HUES64 (cell line): ENCODE measurements around the gene TRDMT1.

Experiments
- H3K27ac ChIP-seq: 2 replicates; pipeline ENCODE4 v1.7.0; 2013; ENCODE audit warnings: low read depth, low read length, inconsistent platforms
- H3K27me3 ChIP-seq: 2 replicates; pipeline ENCODE4 v1.6.1; 2013; ENCODE audit warnings: mild to moderate bottlenecking, low read length; ENCODE audit not compliant: insufficient read depth
- H3K36me3 ChIP-seq: 2 replicates; pipeline ENCODE4 v1.6.1; 2013; ENCODE audit warnings: mild to moderate bottlenecking, low read length; ENCODE audit not compliant: insufficient read depth
- H3K4me1 ChIP-seq: 2 replicates; pipeline ENCODE4 v1.6.1; 2013; ENCODE audit warnings: mild to moderate bottlenecking, low read length, moderate library complexity; ENCODE audit not compliant: insufficient read depth
- H3K4me3 ChIP-seq: 2 replicates; pipeline ENCODE4 v1.5.1; 2013; ENCODE audit warnings: mild to moderate bottlenecking, low read length, moderate library complexity
- H3K9ac ChIP-seq: 2 replicates; pipeline ENCODE4 v1.6.1; 2013; ENCODE audit warnings: mild to moderate bottlenecking, low read depth, low read length
- H3K9me3 ChIP-seq: 2 replicates; pipeline ENCODE4 v1.6.1; 2013; ENCODE audit warnings: low read depth, low read length; ENCODE audit not compliant: insufficient read depth
- WGBS: fragments of 150-250, 120-280 bp; methylation state at CpG from one replicate; pipeline ENCODE4 v1.1.7; 2013; ENCODE audit warnings: missing lambda C conversion rate; 5-methylcytosine and 5-hydroxymethylcytosine counted together

Gene TRDMT1

DNA sequence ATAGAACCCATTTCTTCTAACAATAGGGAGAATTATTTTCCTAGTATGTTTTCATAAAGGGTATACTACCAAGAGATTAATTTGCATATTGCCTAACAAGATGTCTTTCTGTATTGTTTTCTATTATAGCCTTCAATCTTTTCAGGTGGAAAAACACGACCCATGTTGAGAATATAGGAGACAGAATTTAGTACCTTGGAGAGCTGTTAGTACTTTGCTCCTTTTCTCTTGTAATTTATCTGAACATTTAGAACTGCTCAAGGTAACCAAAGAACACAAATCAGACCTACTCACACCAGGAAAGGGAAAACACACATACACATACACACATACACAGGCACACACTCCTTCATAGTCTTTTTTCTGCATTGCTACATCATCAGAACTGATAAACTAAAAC, 7.8 kb upstream of the TRDMT1 start:
- no peak overlapping the region for H3K4me3 ChIP-seq
- peaks cover 24% of the 10 kb centered on the region for H3K4me1 ChIP-seq
- H3K27me3 ChIP-seq = no peaks in the 10 kb centered on the region
- no peaks in the 10 kb centered on the region for H3K9me3 ChIP-seq
- H3K36me3 ChIP-seq = no peaks in the 10 kb centered on the region
- no peak overlapping the region for H3K27ac ChIP-seq
- H3K9ac ChIP-seq = no peak overlapping the region
- 89% methylated on average over 1 of the region's 1 CpG for WGBS

- H3K27me3 ChIP-seq = no peaks in the 10 kb centered on the region
- H3K9me3 ChIP-seq = no peaks in the 10 kb centered on the region
- H3K4me3 ChIP-seq = no peak overlapping the region
- no peak overlapping the region for H3K27ac ChIP-seq
- no peak overlapping the region for H3K9ac ChIP-seq
- no peaks in the 10 kb centered on the region for H3K36me3 ChIP-seq
- H3K4me1 ChIP-seq = peaks cover 18% of the 10 kb centered on the region
Measured at GRCh38 chr10:17208476-17208875, 7.0 kb upstream of the TRDMT1 start.

DNA sequence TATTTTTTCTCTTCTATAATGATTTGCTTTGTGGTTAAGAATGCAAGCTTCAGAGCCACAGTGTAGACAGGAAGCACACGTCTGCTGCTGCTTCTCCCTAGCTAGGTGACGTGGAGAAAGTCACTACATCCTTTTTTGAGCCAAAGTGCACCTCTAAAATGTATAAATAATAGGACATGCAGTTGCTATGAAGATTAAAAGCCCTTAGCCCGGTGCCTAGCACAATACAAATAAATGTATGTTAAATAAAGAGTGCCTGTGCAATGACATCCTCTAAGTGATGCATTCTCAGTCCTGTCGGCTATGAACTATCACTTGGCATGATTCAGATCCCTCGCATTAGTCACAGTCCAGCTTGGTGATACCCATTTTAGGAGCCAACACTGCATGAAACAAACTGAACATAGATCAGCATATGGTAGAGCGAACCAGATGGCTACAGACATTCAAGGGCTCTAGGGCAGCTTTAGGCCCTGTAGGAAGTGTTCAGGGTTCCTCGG, 4.8 kb upstream of the TRDMT1 start:
- 96% methylated on average over 7 of the region's 7 CpGs for WGBS
- Histone ChIP-seq H3K9ac (no peak overlapping the region), H3K36me3 (no peaks in the 10 kb centered on the region), H3K9me3 (no peaks in the 10 kb centered on the region), H3K27me3 (no peaks in the 10 kb centered on the region), H3K4me3 (no peak overlapping the region), H3K4me1 (peaks cover 27% of the 10 kb centered on the region), H3K27ac (no peak overlapping the region)

DNA sequence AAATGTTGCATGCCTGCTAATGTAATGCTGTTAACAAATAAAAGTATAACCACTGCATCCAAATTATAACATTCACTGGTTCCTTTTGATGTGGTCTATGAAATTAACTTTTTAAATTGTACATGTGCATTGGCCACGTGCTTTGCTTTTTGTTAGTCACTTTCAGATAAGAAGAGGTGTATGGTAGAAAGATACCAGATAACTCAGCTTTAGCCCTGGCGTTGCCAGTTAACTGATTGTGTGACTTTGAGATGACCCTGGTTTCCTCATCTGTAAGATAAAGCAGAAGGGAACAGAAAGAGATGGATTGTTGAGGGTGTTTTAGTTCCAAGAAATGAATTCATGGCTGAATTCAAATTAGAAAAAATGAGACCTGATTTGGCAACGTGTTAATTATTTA, 1.9 kb upstream of the TRDMT1 start:
- 89% methylated on average over 2 of the region's 3 CpGs for WGBS

GRCh38 chr10:17202999-17203398, 1.5 kb upstream of the TRDMT1 start:
- no peaks in the 10 kb centered on the region for H3K9me3 ChIP-seq
- no peaks in the 10 kb centered on the region for H3K27me3 ChIP-seq
- H3K27ac ChIP-seq = no peak overlapping the region
- H3K9ac ChIP-seq = no peak overlapping the region
- peaks cover 45% of the 10 kb centered on the region for H3K4me1 ChIP-seq
- no peaks in the 10 kb centered on the region for H3K36me3 ChIP-seq
- no peak overlapping the region for H3K4me3 ChIP-seq
- 83% methylated on average over 4 of the region's 4 CpGs for WGBS

More for the DNA sequence above, 1.9 kb upstream of the TRDMT1 start:
- no peaks in the 10 kb centered on the region for H3K27me3 ChIP-seq
- peaks cover 44% of the 10 kb centered on the region for H3K4me1 ChIP-seq
- H3K4me3 ChIP-seq = no peak overlapping the region
- H3K9ac ChIP-seq = no peak overlapping the region
- no peaks in the 10 kb centered on the region for H3K9me3 ChIP-seq
- no peaks in the 10 kb centered on the region for H3K36me3 ChIP-seq
- H3K27ac ChIP-seq = no peak overlapping the region

GRCh38 chr10:17202506-17202905, 1.0 kb upstream of the TRDMT1 start:
- Histone ChIP-seq H3K9ac (no peak overlapping the region), H3K27ac (peak overlapping the region; percentile 94), H3K4me1 (peaks cover 45% of the 10 kb centered on the region), H3K36me3 (no peaks in the 10 kb centered on the region), H3K4me3 (no peak overlapping the region), H3K9me3 (no peaks in the 10 kb centered on the region), H3K27me3 (no peaks in the 10 kb centered on the region)
- WGBS = 89% methylated on average over 2 of the region's 2 CpGs

- peak overlapping the region; percentile 77 for H3K4me3 ChIP-seq
- peaks cover 47% of the 10 kb centered on the region for H3K4me1 ChIP-seq
- WGBS = 12% methylated on average over 3 of the region's 3 CpGs
- peak overlapping the region; percentile 94 for H3K27ac ChIP-seq
- H3K9me3 ChIP-seq = no peaks in the 10 kb centered on the region
- H3K9ac ChIP-seq = peak overlapping the region; percentile 90
- H3K27me3 ChIP-seq = no peaks in the 10 kb centered on the region
- no peaks in the 10 kb centered on the region for H3K36me3 ChIP-seq
Measured at GRCh38 chr10:17201794-17202116, 283 bp upstream of the TRDMT1 start.

GRCh38 chr10:17200001-17200911, 1.2 kb downstream of the TRDMT1 start:
- Histone ChIP-seq H3K9ac (peak overlapping the region; percentile 90), H3K36me3 (no peaks in the 10 kb centered on the region), H3K4me1 (peaks cover 59% of the 10 kb centered on the region), H3K4me3 (peak overlapping the region; percentile 77), H3K9me3 (no peaks in the 10 kb centered on the region), H3K27me3 (no peaks in the 10 kb centered on the region), H3K27ac (peak overlapping the region; percentile 94)
- 68% methylated on average over 9 of the region's 10 CpGs for WGBS

DNA sequence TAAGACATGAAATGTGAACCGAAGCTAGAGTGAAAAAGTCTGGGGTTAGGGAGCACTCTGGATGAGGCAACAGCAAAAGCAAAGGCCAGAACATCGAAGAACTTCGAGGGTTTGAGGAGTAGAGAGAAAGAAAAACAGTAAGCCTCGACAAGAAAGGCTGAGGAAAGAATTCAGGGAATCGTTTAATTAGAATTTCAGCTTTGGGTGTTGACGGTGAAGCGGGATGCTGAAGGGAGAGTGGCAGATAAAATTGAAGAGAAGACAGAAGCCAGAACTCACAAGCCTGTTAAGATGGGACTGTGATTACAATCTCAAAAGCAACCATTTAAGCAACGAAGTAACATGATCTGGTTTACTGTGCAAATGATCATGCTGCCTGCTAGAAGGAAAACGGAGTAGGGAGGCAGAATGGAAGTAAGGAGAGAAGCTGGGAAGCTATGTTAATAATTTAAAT, 2.1 kb downstream of the TRDMT1 start:
- Histone ChIP-seq H3K4me1 (peaks cover 59% of the 10 kb centered on the region), H3K9ac (peak overlapping the region; percentile 70), H3K36me3 (no peaks in the 10 kb centered on the region), H3K4me3 (peak overlapping the region; percentile 77), H3K9me3 (no peaks in the 10 kb centered on the region), H3K27me3 (no peaks in the 10 kb centered on the region), H3K27ac (peak overlapping the region; percentile 76)
- WGBS = 11% methylated on average over 9 of the region's 9 CpGs

- 65% methylated on average over 3 of the region's 3 CpGs for WGBS
- H3K36me3 ChIP-seq = no peaks in the 10 kb centered on the region
- H3K4me1 ChIP-seq = peaks cover 40% of the 10 kb centered on the region
- no peaks in the 10 kb centered on the region for H3K27me3 ChIP-seq
- no peak overlapping the region for H3K4me3 ChIP-seq
- H3K27ac ChIP-seq = no peak overlapping the region
- H3K9me3 ChIP-seq = no peaks in the 10 kb centered on the region
- H3K9ac ChIP-seq = no peak overlapping the region
Measured at GRCh38 chr10:17196573-17196972, 4.9 kb downstream of the TRDMT1 start.

- H3K27ac ChIP-seq = no peak overlapping the region
- H3K27me3 ChIP-seq = no peaks in the 10 kb centered on the region
- no peaks in the 10 kb centered on the region for H3K36me3 ChIP-seq
- peaks cover 46% of the 10 kb centered on the region for H3K4me1 ChIP-seq
- no peaks in the 10 kb centered on the region for H3K9me3 ChIP-seq
- H3K4me3 ChIP-seq = no peak overlapping the region
- no peak overlapping the region for H3K9ac ChIP-seq
- WGBS = 81% methylated on average over 2 of the region's 2 CpGs
Measured at GRCh38 chr10:17196045-17196444, 5.4 kb downstream of the TRDMT1 start.
